ENCODE measurements around the gene FKBP9.
"Not testable (repeated sequence)": the region's sequence is repeated elsewhere in the genome, so short reads cannot be mapped to it uniquely, and the experiment has no call there.

FKBP9 gene

GRCh38 chr7:33003111-33003510 lies 45.9 kb downstream of the FKBP9 start:
- not testable (repeated sequence) for DNase-seq (ENCODE audit: extremely low spot score, insufficient read length, low read depth); FAIRE-seq

- not testable (repeated sequence) for DNase-seq (ENCODE audit: extremely low spot score, insufficient read length, low read depth); FAIRE-seq
These were observed 46.9 kb downstream of the FKBP9 start for GRCh38 chr7:33004104-33004616.

- DNase-seq (ENCODE audit: extremely low spot score, insufficient read length, low read depth); FAIRE-seq: not testable (repeated sequence)
These were observed 48.0 kb downstream of the FKBP9 start for GRCh38 chr7:33005193-33005592.

GRCh38 chr7:33005690-33006089 lies 48.5 kb downstream of the FKBP9 start:
- DNase-seq (ENCODE audit: extremely low spot score, insufficient read length, low read depth); FAIRE-seq: not testable (repeated sequence)

GRCh38 chr7:33009734-33010133 lies 52.5 kb downstream of the FKBP9 start:
- DNase-seq (ENCODE audit: extremely low spot score, insufficient read length, low read depth): no peak

GRCh38 chr7:33012364-33012763 lies 55.1 kb downstream of the FKBP9 start:
- FAIRE-seq: no peak

More at GRCh38 chr7:33009734-33010133, 52.5 kb downstream of the FKBP9 start:
- FAIRE-seq: no peak

GRCh38 chr7:33024189-33024757 lies 67.0 kb downstream of the FKBP9 start:
- DNase-seq (ENCODE audit: extremely low spot score, insufficient read length, low read depth): no peak
- FAIRE-seq: no peak

More at GRCh38 chr7:33012364-33012763, 55.1 kb downstream of the FKBP9 start:
- no peak for DNase-seq (ENCODE audit: extremely low spot score, insufficient read length, low read depth)

- DNase-seq (ENCODE audit: extremely low spot score, insufficient read length, low read depth): no peak
- FAIRE-seq: no peak
These were observed 78.5 kb downstream of the FKBP9 start for GRCh38 chr7:33035776-33036175.

- DNase-seq (ENCODE audit: extremely low spot score, insufficient read length, low read depth) (no peak), FAIRE-seq (no peak)
These were observed 81.4 kb downstream of the FKBP9 start for GRCh38 chr7:33038639-33039038.

GRCh38 chr7:33039257-33039902 lies 82.1 kb downstream of the FKBP9 start:
- peak; percentile 85 for FAIRE-seq
- DNase-seq (ENCODE audit: extremely low spot score, insufficient read length, low read depth): no peak

GRCh38 chr7:33039903-33040292 lies 82.7 kb downstream of the FKBP9 start:
- no peak for FAIRE-seq

GRCh38 chr7:33040803-33041516 lies 83.7 kb downstream of the FKBP9 start:
- FAIRE-seq: peak; percentile 99
- DNase-seq (ENCODE audit: extremely low spot score, insufficient read length, low read depth): no peak

More at GRCh38 chr7:33039903-33040292, 82.7 kb downstream of the FKBP9 start:
- no peak for DNase-seq (ENCODE audit: extremely low spot score, insufficient read length, low read depth)

- DNase-seq (ENCODE audit: extremely low spot score, insufficient read length, low read depth) (no peak), FAIRE-seq (no peak)
These were observed 84.6 kb downstream of the FKBP9 start for GRCh38 chr7:33041631-33042428.

GRCh38 chr7:33043501-33044400 lies 86.5 kb downstream of the FKBP9 start:
- FAIRE-seq (no peak), DNase-seq (ENCODE audit: extremely low spot score, insufficient read length, low read depth) (no peak)

GRCh38 chr7:33044401-33044718 lies 87.1 kb downstream of the FKBP9 start:
- DNase-seq (ENCODE audit: extremely low spot score, insufficient read length, low read depth) (no peak), FAIRE-seq (no peak)

- FAIRE-seq: no peak
- DNase-seq (ENCODE audit: extremely low spot score, insufficient read length, low read depth): no peak
These were observed 87.7 kb downstream of the FKBP9 start for GRCh38 chr7:33044986-33045385.

GRCh38 chr7:33048257-33048656 lies 91.0 kb downstream of the FKBP9 start:
- no peak for DNase-seq (ENCODE audit: extremely low spot score, insufficient read length, low read depth)
- no peak for FAIRE-seq

- DNase-seq (ENCODE audit: extremely low spot score, insufficient read length, low read depth) (no peak), FAIRE-seq (no peak)
These were observed 91.5 kb downstream of the FKBP9 start for GRCh38 chr7:33048704-33049103.
